GM21576 (cell line): ENCODE measurements around the gene AOC3.

ENCODE experiments used
- ATAC-seq: cut with Tn5 transposase; IDR thresholded peaks from one replicate; pipeline ENCODE4 v1.9.1; 2021; ENCODE audit warnings: mild to moderate bottlenecking, moderate library complexity; ENCODE audit not compliant: unreplicated experiment

The AOC3 gene, protein sequence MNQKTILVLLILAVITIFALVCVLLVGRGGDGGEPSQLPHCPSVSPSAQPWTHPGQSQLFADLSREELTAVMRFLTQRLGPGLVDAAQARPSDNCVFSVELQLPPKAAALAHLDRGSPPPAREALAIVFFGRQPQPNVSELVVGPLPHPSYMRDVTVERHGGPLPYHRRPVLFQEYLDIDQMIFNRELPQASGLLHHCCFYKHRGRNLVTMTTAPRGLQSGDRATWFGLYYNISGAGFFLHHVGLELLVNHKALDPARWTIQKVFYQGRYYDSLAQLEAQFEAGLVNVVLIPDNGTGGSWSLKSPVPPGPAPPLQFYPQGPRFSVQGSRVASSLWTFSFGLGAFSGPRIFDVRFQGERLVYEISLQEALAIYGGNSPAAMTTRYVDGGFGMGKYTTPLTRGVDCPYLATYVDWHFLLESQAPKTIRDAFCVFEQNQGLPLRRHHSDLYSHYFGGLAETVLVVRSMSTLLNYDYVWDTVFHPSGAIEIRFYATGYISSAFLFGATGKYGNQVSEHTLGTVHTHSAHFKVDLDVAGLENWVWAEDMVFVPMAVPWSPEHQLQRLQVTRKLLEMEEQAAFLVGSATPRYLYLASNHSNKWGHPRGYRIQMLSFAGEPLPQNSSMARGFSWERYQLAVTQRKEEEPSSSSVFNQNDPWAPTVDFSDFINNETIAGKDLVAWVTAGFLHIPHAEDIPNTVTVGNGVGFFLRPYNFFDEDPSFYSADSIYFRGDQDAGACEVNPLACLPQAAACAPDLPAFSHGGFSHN

DNA sequence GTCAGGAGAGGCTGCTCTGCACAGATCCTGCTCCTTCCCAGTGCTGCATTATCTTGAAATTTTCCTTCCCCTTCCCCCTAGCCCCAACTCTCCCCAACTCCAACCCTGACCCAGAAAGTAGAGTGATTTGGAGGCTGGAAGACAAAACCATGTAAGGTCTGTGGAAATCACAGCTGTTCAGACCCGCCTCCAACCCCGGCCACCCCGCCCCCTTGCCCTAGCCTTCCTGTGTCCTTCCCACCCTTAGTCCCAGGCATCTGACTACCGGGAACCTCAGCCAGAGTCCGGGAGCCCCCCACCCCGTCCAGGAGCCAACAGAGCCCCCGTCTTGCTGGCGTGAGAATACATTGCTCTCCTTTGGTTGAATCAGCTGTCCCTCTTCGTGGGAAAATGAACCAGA lies at the start of gene AOC3:
Gene AOC3 (plus strand): TSS at position 246 of the 400 bp plus-strand sequence. CDS start 145 bp downstream, at position 391.
- no peak for ATAC-seq

DNA sequence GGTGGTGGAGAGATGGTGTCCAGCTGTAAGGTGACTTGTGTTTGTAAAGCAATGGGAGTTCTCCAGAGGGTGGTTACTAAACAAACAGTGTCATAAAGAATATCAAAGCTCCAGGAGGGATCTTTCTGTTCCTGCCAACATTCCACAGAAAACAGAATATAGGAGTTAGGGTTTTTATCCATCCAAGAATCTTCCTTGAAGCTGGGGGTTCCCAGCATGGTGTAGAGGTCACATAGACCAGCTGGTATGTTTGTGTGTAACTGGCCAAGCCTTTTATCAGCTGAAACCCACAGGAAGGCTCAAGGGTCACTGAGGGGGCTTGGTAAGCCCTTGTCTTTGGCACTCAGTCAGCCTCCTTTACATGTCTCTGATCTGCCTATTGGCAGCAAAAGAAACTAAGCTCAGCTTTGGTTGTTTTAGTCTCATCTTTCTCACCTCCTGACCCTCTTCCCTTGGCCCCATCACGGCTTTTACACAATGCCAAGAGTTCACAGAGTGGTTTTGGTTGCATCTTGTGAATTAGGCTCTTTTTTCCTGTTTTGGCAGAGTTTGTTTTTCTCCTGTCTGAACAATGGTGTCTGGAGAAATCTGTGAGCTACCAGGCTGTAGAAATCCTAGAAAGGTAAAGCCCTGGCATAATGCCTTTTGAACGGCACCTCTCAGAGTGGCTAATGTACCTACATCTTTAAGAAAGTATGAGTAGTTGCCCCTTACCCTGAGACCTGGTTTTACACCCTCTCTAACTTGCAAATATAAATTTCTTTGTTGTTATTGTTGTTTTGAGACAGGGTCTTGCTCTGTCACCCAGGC lies 47.7 kb upstream of the AOC3 start:
- no peak for ATAC-seq

DNA sequence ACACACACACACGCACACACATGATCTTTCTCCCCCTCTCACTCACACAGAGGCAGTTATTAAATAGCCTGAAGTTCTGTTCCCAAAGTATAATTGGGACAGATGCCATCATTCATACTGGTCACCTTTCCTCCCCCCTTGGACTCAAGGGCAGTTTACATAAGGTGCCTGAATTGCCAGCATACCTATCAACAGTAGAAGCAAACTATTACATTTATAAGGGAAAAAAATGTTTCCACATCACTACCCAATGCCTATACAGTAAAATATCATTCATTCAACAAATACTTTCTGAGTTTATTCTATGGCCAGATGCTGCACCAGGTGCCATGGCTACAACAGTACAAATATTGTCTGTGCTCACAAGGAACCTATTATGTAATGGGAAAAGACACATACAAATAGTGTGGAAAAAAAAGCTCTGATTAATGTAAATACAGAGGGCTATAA lies 46.1 kb upstream of the AOC3 start:
- ATAC-seq, result no peak

DNA sequence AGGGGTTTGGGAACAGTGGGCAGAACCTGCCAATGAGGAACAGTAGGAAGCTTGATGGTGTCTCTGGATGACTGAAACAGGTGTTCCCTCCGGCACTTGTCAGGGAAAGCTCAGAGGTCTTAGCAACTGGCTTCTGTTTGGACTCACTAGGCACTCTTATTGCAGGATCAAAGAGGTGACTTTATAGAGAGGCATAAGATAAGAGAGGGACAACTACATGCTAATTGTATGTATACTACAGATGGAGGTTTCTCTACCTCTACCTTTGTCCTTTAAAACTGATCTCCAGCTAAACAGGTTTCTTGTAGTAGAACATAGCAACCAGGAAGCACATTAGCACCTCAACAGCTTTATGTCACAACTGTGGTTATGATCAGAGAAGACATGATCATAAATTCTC lies 44.8 kb upstream of the AOC3 start:
- ATAC-seq, result no peak

DNA sequence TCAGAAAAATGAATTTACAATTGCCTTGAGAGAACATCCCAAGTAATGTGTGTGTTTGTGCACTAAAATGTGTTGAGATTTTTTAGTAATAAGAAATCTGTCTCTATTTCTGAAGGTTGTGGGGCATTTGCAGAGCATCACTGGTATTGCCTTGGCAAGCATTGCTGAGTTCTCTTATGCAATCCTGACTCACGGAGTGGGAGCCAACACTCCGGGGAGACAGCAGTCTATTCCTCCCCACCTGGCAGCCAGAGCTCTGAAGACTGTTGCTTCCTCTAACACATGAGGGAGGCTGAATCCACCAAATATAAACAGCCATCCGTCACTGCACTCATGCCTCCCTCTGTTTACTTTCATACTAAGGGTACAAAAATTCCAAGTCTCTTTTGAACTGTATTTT lies 41.7 kb upstream of the AOC3 start:
- no peak for ATAC-seq

DNA sequence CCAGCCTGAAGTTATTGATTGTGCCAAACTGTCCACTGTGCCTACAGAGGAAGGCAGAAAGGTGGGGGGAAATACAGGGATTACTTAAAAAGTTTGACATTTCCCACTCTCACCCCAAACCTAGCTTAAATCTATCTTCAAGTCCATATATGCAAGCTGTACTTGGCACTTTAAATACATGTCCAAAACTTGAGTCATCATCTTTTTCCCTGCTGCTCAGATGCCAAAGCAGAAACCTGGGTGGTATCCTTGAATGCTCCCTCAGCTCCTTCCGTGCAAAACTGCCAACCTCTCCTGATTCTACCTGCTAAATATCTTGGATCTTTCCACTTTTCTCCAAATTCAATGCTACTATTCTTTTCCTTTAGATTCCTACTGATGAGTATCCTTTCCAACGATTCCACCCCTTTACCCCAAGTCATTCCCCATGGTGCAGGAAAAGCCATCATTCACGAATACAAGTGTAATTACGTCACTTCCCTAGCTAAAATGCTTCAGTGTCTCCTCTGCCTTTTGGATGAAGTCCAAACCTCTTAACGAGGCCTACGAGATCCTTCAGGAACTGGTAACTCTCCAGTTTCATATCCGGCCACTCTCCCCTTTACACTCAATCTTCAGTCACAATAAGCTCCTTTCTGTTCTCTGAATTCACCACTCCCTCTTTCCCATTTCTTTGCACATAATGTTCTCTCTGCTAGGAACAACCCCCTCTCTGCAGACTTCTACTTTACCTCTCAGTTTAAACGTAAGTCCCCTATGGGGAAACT lies 36.2 kb upstream of the AOC3 start:
- no peak for ATAC-seq

DNA sequence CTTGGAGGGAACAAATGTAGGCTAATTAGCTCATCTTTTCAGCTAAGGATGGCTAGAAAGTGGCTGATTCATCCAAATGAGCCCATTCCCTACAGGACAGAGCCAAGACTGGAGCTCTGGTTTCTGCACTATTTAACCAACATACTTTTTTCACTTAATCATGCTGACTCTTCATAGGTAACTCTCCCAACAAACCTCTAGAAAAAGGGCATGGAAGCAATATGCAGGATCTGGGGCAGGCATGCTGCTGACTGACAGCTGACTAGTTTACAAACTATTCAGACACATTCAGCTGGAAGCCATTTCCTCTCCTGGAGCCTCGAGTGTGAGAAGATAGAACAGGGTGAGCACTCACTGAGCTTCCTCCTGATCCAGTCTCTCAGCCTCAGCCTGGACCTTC lies 33.1 kb upstream of the AOC3 start:
- no peak for ATAC-seq

DNA sequence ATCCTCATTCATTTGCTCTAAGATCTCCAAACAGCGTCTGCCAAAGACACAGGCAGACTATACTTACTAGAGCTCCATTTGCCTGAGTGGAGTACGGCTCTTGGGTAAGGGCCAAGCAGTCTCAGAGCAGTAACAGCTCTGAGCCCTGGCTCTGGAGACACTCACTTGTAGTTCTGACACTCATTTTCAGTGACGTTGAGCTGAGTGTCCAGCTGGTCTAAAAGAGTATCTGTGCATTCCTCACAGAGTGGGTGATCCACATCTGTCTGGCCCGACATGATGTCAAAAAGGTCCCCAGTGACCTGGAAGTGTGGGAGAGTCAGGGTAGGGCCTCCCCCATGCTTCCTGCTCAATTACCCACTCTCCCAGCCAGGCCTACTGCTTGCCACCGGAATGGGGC lies 32.6 kb upstream of the AOC3 start:
- ATAC-seq, result no peak

DNA sequence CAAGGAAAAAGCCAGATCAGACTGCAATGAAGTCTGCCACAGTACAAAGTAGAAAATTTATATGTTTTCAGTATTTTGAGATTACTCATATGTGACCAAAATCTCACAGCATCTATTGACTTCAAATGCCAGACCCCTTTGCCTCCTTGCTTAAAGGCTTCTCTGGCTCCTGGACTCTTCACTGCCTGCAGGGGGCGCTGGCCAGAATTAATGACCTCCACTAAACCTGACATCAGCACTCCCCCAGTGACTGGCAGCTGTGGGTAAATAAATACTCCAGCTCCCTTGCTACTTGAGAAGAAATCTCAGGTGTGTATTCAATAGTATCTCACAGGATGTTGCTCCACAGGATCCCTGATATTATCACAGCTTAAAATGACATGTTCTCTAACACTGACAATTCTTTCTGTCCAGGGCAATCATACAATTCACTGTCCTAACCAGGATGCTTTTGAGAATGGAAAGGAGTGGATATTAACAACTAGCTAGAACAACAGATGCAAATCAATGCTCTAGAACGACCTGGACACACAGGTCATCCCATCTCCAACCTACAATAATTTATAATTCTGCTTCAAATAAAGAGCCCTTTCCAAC lies 31.0 kb upstream of the AOC3 start:
- ATAC-seq, result no peak

DNA sequence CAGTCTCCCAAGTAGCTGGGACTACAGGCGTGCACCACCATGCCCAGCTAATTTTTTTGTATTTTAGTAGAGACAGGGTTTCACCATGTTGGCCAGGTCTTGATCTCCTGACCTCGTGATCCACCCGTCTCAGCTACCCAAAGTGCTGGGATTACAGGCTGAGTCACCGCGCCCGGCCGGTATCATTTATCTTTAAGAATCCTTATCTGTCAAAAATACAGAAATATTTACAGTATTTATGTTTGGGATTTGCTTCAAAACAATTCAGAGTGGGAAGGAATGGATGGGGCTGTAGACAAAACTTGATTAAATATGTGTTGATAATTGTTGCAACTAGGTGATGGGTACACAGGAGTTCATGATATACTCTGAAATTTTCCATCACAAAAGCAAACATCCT lies 29.8 kb upstream of the AOC3 start:
- no peak for ATAC-seq

DNA sequence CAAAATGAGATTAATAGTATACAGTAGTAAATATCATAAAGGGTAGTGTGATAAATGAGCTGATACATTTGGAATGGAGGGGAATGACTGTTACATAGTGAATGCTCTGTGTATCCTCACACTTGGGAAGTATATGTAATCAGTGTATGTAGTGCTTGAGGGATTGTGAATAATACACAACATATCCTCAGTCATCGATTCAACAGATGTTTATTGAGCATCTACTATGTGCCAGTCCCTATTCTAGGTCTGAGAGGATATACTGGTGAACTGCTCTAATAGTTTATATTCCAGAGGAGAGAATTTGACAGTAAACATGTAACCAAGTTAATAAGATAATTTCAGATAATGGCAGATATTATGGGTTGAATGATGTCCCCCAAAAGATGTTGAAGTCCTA lies 23.5 kb upstream of the AOC3 start:
- no peak for ATAC-seq

DNA sequence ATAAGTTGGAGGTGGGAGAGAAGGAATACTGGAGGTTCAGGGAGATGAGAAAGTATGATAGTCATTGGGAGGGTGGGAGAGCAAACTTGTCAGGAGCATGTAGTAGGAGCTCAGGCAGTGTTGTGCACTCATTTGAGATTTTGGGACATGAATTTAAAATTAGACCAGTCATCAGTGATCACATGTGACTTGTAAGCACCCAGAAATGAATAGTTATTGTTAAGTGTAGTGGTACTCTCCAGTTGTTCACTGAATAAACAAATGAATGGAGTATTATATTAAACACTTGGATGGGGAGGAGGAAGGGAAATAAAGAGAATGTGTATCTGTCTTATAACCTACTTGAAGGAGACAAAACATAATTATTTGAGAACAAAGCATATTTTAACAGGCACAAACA lies 20.0 kb upstream of the AOC3 start:
- ATAC-seq, result no peak

DNA sequence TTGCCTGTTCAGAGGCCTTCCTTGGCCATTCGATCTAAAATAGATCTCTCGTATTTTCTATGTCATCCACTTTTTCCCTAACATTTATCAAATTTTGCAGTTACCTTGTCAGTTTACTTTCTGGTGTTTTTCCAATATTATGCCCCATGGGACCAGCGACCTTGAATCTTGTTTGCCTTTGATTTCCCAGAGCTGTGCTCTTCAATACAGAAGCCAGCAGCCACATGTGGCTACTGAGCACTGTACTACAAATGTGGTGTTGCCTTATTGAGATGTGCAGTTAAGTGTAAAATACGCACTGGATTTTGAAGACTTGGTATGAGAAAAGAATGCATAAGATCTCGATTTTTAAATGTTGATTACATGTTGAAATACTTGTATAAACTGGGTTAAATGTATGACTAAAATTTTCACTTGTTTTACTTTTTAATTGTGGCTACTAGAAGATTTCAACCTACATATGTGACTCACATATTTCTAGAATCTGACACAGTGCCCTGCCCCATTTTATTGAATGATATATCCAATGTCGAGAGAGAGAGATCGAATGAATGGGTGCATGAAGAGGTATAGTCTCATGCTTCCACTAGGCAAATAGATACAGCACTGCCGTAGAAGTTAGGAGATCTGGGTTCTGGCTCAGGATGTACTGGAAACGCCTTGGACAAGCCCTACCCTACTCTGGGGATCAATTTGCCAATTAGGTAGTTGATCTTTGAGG lies 18.6 kb upstream of the AOC3 start:
- peak; percentile 7 for ATAC-seq

DNA sequence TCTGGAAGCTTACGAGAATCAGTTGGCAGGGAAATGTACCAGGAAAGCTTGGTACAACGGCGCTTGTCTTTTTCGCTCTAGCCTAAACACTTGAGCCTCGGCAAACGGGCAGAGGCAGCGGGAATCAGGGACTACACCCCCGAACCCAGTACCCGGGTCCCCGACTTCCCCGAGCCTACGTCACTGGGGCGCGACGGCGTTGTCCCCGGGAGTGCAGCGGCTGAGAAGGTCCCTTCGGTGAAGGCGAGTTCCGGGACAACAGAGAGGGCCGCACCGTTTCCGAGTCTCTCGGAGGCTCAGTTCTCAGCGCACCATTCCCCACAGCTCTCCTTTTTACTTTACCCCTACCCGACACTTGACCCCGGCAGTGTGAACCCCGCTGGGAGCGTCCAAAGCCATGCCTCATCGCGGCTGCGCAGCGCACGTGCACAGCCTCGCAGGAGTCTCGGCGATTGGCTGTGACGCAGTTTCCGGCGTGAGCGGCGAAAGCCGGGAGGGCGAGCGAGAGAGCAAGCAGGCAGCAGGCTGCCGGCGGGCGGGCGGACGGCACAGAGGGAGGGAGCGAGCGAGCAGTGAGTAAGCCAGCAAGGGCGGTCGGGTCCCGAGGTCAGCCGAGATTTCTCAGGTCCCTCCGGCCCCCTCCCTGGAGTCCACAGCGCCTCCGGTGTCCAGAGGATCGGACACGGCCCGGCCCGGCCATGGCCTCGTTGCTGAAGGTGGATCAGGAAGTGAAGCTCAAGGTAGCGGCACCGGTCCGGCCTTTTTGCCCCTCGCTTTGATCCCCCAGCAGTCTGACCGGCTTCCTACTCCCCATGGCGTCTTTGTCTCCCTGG lies 17.8 kb upstream of the AOC3 start, which contains the start of gene PSME3:
Gene PSME3 (plus strand): TSS at position 464 of the 833 bp plus-strand sequence. CDS start 235 bp downstream, at position 699.
- ATAC-seq, result peak; percentile 72

DNA sequence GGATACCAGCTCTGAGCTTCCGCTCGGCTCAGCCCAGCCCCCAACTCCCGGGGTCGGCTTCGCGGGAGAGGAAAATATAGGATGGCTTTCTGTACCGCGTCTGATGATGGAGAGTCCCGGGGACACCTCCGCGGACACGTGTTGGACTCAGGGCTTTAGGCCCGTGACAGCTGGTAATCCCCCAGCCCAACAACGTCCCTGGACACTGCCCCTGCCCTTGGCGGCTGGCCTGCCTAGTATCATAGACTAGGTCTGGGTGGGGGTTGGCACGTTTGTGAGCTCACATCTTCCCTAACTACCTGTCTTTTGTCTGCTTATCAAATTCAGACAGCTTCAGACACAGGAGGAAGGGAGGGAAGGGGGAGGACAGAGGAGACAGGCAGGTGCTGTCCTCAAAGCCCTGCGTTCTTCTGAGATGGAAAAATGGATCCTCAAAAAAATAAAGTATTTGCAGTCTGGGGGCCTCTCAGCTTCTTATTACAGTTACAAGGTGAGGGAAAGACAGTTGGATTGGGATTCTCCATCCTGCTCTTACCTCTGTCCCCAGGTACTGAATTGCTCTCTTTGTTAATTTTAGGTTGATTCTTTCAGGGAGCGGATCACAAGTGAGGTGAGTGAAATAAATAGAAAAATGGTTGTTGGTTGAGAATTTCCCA lies 17.1 kb upstream of the AOC3 start:
- ATAC-seq, result peak; percentile 9

DNA sequence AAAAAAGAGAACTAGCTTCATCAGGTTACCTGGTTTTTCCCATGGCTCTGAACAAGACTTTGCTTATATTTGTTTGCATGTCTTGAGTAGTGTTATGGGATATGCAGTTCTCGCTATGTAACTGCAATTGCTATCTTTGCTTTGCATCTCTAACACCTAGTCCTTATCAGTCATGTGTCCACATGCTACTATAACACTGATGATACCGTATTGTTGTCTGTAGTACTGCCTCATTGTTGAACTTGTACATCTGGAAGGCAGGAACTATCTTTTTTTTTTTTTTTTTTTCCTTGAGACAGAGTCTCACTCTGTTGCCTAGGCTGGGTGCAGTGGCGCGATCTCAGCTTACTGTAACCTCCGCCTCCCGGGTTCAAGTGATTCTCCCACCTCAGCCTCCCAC lies 15.3 kb upstream of the AOC3 start:
- no peak for ATAC-seq

DNA sequence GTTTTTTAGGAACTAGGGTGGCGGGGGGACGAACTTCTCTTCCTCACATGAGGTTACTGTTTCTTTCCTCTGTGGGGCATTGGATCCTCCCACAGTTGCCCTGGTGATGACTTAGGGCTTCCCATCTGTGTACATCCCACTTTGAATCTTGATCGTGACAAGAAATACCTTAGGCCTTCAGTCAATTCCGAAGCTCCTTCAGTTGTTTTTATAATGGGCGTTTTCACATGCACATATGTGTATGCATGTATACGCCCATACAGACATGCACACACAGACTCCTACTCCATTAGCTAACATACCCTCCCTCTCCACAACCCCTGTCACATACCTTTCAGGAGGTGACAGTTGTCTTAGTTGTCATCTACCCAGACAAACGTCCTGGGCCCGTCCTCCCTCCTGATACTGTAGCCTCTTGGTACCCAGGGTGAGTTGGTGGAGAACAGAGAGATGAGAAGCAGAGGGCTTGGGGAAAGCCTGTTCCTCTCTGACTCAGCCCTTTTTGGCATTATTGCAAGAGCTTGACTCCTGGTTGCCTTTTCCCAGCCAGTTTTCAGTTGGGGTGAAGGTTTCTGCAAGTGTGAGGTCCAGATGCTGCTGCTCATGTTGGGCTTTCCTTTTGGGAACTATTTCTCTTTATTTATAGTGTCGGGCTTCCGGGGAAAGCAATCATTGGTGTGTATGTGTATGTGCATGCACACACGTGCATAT lies 8.9 kb upstream of the AOC3 start:
- no peak for ATAC-seq
